MM.1S (cell line): ENCODE measurements around the gene EFCAB6.

Experiments
- CTCF ChIP-seq: fragments of 300-600 bp; sonication (generic); IDR thresholded peaks from 2 replicates; pipeline ENCODE4 v1.5.1; 2016; ENCODE audit warnings: antibody characterized with exemption, low read length, mixed read lengths
- EZH2 ChIP-seq: fragments of 300-600 bp; sonication (generic); optimal IDR thresholded peaks from 2 replicates; pipeline ENCODE3; 2017; ENCODE audit warnings: low read depth, mild to moderate bottlenecking, antibody characterized with exemption, low read length, mixed read lengths
- EZH2phosphoT487 ChIP-seq: fragments of 300-600 bp; sonication (generic); IDR thresholded peaks from 2 replicates; pipeline ENCODE4 v1.6.1; 2018; ENCODE audit warnings: antibody characterized with exemption, low read length

GRCh38 chr22:43821606-43822425 lies 9.7 kb upstream of the EFCAB6 start:
- TF ChIP-seq CTCF, result no peak
- no peak for TF ChIP-seq EZH2
- no peak for TF ChIP-seq EZH2phosphoT487
